DMS114 treated with DMSO at 0.1 percent for 48 hours (cell line): ENCODE data around the gene SPRN.
"Not testable (repeated sequence)": the region's sequence is repeated elsewhere in the genome, so short reads cannot be mapped to it uniquely, and the experiment has no call there.

Source experiments
- DNase-seq: peaks from one replicate; lab custom pipeline; 2025; ENCODE audit not compliant: unreplicated experiment; lab: John Stamatoyannopoulos, UW

SPRN gene

DNA sequence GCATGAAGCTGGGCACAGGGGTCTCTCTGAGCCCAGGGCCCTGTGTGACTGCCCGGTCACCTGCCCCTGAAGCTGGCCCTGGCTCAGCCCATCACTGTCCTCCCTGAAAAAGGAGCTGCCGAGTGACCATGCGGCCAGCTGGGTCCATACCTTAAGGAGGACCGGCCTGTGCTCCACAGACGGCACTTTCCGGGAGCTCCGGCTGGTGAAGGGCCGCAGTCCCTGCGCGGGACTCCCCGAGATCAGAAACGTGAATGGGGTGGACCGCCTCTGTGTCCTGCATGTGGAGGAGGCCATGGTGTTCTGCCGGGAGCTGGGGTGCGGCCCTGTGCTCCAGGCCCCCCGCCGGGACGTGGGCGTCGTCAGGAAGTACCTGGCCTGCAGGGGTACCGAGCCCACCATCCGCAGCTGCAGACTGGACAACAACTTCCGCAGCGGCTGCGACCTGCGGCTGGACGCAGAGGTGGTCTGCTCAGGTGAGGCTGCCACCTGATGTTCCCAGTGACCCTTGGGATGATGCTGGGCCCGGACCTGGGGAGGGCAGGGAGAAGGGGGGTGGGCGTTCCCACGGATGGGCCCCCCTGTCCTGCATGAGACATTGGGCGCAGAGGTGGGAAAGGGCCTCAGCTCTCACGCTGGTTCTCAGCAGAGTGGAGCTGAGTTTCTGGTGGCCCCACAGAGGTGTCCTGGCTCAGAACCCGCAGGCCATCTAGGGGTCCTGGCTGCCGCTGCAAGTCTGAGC is 32.8 kb upstream of the SPRN start:
- DNase-seq: no peak

DNA sequence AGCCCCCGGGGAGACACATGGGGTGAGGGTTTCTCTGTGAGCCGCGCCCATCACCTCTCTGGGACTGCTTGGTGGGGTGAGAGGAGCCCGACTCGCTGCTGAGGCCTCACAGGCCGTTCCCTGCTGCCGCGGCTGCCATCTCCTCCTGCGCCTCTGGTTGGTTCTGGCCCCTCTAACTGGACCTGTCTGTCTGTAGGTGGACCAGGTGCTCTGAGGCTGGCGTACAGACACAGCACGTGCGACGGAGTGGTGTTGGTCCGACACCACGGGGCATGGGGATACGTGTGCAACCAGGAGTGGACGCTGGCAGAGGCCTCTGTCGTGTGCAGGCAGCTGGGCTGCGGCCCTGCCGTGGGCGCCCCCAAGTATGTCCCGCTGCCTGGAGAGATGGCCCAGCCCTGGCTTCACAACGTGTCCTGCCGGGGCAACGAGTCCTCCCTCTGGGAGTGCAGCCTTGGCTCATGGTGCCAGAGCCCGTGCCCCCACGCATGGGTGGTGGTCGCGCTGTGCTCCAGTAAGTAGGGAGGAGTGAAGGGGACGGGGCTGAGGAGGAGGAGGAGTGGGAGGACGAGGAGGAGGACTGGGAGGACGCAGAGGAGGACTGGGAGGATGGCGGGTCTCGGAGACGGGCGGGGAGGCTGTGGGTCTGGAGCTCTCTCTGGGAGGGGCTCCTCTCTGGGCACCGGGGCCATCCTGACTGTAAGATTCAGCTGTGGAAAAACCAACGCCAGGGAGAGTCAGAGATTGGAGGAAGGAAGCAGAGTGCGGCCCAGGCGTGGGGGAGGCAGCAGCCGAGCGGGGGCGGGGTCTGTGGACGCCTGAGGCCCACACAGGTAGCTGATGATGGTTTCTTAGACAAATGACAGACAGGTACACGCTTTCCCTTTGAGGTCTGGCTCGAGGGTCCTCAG is 31.9 kb upstream of the SPRN start:
- no peak for DNase-seq

DNA sequence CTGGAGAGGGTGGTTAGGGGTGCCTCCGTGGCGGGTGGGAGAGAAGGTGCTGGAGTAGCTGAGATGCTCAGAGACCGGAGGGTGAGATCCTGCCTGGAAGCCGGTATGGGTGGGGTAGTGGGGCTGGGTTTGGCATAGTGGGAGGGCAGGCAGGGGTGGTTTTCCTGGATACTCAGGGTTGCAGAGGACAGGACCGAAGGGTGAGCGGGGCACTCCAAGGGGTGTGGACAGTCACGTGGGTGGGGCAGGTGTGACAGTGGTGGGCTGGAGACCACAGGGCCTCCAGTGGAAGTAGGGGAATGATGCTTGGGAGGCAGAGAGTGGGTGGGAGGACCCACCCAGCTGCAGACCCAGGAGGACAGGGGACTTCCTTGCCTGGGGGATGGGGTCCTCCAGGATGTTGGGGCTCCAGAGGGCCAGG is 31.2 kb upstream of the SPRN start:
- DNase-seq: no peak

DNA sequence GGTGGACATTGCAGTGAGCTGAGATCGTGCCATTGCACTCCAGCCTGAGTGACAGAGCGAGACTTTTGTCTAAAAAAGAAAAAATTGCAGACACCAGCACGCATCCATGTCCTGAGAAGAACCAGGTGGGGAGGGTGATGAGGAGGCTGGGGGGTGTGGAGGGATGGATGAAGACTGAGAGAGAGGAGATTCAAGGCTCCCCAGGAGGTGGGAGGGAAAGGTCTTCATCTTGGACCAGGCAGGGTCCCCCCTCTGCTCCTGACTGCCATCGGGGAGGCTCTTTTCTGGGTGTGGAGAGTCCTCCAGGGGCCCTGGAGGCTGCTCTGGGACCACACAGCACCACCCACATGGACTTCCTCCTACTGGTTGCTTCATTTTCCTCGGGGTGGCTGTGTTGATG is 30.8 kb upstream of the SPRN start:
- DNase-seq: no peak

GRCh38 chr10:133454204-133454893 is 29.9 kb upstream of the SPRN start:
- no peak for DNase-seq

DNA sequence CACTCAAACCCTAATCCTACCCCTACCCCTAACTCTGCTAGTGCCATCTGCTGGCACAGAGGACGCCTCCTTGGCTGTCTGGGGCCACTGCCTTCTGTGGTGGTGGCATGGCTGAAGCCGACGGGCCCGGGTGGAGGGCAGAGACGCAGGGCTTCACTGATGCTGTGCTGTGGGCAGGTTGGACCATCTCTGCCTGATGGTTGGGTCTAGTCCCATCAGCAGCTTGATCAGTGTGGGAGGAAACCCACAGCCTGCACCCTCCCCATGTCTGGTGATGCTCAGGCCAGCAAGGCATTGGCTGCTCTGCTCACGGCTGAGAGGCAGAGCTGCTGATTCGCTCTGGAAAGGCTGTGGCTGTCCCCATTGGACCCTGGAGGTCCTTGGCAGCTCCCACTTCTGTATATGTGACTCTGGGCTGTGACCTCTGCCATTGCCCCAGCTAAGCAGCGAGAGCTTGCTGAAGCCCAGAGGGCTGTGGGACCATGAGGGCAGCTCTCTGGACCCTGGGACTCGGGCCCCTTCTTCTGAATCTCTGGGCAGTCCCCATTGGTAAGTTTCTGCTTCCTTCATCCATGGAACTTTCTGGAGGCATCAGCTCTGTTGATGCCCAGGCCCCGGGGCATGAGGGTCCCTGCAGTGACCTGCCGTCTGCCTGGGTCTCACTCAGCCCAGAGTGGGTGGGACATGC is 29.2 kb upstream of the SPRN start, which contains the start of gene SCART1:
TSS of gene SCART1 (plus strand) at position 430 of the 688 bp plus-strand sequence. CDS start at position 483, 53 bp downstream.
- DNase-seq: no peak

DNA sequence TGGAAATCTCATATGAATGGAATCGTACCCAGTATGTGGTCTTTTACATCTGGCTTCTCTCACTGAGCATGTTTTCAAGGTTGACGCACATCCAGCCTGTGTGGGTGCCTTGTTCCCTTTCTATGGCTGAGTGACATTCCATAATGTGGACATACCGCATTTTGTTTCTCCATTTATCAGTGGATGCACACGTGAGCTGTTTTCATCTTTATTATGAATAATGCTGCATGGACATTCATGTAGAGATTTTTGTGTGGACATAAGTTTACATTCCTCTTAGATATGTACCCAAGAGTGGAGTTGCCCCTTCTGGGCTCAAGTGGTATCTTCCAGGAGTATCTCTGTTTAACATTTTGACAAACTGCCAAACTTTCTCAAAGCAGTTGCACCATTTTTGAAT is 28.0 kb upstream of the SPRN start:
- no peak for DNase-seq

DNA sequence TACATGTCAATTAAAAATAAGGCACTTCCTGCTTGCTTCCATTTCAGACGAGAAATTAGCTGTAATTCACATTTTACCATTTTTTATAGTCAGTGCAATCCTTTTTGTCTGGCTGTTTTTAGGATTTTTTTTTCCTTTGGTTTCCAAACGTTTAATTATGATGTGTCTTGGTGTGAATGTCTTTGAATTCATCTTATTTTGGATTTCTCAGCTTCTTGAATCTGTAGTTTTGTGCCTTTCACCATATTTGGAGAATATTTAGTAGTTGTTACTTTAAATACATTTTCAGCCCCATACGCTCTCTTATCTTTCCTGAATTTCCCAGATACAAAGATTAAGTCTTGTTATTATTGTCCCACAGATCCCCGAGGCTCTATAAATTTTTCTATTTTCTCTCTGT is 26.9 kb upstream of the SPRN start:
- no peak for DNase-seq

- DNase-seq: no peak
These were observed 23.7 kb upstream of the SPRN start for GRCh38 chr10:133448120-133448519.

- no peak for DNase-seq
These were observed 22.6 kb upstream of the SPRN start for GRCh38 chr10:133446979-133447378.

- no peak for DNase-seq
These were observed 21.6 kb upstream of the SPRN start for GRCh38 chr10:133445751-133446708.

- DNase-seq: no peak
These were observed 20.9 kb upstream of the SPRN start for GRCh38 chr10:133445268-133445732.

GRCh38 chr10:133444342-133445267 is 20.2 kb upstream of the SPRN start:
- no peak for DNase-seq

DNA sequence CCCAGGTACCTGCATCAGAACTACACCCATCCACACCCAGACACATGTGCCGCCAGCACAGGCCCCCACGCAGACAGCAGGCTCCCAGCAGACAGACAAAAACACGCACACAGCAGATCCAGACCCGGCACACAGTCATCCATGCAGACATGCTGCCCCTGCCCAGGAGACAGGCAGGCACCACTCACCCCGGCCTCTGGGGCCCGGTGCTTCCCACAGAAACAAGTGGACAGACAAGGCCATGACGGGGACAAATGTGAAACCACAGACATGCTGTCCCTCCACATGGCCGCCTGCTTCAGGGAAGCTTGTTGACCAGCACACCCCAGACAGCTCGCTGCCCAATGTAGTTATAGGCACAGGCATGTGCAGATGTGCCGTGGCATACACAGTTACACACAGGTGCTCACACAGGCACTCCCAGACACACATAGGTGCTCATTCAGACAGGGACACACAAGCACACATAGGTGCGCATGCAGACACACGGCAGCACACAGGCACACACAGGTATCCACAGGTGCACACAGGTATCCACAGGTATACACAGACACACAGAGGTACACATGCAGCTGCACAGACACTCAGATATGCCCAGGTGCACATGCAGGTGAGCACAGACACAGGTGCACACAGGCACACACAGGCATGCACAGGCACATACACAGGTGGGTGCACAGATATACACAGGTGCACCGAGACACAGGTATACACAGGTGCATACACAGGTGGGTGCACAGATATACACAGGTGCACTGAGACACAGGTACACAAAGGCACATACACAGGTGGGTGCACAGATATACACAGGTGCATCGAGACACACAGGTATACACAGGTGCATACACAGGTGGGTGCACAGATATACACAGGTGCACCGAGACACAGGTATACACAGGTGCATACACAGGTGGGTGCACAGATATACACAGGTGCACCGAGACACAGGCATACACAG is 18.8 kb upstream of the SPRN start:
- DNase-seq: no peak

GRCh38 chr10:133442191-133442966 is 18.0 kb upstream of the SPRN start:
- DNase-seq: no peak

DNA sequence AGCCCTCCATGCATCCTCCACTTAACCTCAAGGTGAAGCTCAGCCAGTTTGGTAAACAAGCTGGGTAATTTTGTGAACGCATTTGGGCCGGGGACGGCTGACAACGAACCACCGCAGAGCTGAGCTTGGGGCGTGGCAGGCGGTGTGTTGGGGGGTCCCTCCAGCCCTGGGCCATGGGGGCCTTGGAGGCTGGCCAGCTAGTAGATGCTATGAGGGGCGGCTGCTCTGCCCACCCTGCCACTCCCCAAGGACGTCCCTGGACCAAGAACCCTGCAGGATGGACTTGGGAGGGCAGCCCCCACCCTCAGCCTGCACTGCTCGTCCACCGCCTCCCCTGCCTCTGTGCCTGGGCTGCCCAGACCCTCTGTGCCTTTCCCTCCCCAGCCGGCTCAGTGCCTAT is 17.4 kb upstream of the SPRN start:
- DNase-seq: no peak

- DNase-seq: not testable (repeated sequence)
These were observed 16.9 kb upstream of the SPRN start for GRCh38 chr10:133441356-133441755.
